ENCODE results near the gene GOLGA6L7. TPM values are rescaled to one million over a fixed set of nuclear protein-coding genes. Genes with fewer than 3 reads are reported as not detected.

GOLGA6L7 gene
- total and polyA plus RNA-seq, 12 donors = not detected

DNA sequence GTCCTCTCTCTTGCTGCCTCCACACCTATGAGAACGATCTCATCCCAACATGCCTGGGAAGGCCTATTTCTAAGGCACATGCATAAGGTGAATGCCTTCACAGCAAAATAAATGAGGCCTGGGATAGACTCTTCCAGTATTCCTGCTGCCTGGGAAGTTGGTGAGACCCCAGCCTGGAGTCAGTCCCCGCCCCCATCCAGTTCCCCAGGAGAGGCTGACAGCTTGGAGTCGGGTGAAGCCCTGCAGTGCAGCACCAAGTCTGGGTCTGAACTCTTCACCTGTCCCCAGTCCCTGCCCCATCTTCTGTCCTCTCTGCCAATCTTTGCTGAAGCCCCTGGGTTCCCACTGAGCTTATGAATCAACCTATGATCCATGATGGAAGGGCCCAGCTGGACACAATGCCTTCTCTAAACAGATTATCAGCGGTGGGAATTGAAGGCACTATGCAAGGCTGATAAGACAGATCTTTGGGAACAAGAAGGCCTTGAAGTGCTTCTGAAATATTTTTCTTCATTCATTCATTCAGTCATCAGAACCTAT lies 27.1 kb upstream of the GOLGA6L7 start:
- 59 to 69% methylated on average over 4 of the region's 4 CpGs for WGBS, 2 donors
- Histone ChIP-seq H3K4me3 (no peak overlapping the region), H3K27ac (no peak overlapping the region), H3K36me3 (no peaks in the 10 kb centered on the region), H3K27me3 (peaks cover 0 to 39% (median 6%) of the 10 kb centered on the region in 7 donors), H3K9me3 (peaks cover 0 to 5% (median 0%) of the 10 kb centered on the region in 11 donors), H3K4me1 (no peaks in the 10 kb centered on the region)
- ATAC-seq = no peak
- DNase-seq = no peak
- intact Hi-C loops (cut with DNase I) = no loop called here
- TF ChIP-seq, protein P1, sequence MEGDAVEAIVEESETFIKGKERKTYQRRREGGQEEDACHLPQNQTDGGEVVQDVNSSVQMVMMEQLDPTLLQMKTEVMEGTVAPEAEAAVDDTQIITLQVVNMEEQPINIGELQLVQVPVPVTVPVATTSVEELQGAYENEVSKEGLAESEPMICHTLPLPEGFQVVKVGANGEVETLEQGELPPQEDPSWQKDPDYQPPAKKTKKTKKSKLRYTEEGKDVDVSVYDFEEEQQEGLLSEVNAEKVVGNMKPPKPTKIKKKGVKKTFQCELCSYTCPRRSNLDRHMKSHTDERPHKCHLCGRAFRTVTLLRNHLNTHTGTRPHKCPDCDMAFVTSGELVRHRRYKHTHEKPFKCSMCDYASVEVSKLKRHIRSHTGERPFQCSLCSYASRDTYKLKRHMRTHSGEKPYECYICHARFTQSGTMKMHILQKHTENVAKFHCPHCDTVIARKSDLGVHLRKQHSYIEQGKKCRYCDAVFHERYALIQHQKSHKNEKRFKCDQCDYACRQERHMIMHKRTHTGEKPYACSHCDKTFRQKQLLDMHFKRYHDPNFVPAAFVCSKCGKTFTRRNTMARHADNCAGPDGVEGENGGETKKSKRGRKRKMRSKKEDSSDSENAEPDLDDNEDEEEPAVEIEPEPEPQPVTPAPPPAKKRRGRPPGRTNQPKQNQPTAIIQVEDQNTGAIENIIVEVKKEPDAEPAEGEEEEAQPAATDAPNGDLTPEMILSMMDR (IDR thresholded peaks at IDR 0.05) = no peak

DNA sequence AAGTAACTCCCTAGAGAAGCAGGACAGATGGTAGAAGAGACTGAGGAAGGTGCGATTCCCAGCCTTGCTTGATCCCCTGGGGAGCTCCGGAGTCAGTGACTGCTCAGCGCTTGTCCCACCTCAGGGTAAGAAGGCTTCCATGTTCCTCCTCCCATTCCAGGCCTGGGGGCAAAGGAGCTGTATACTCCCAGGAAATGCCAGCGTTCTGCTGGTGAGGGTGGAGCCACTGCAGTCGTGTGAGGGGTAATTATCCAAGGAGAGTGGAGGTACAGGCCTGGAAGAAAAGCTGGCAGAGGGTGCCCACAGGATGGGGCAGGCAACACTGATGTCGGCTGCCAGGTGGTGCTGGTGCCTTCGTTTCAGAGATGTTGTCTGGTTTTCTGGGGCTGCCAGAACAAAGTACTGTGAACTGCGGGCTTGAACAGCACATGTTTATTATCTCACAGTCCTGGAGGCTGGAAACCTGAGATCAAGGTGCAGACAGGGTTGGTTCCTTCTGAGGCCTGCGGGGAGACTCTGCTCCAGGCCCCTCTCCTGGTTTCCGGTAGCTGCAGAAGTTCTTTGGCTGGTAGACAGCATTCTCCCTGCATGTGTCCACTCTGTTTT lies 25.2 kb upstream of the GOLGA6L7 start:
- no peak for ATAC-seq
- Histone ChIP-seq H3K36me3 (no peaks in the 10 kb centered on the region), H3K27me3 (peaks cover 0 to 39% (median 6%) of the 10 kb centered on the region in 7 donors), H3K4me1 (no peaks in the 10 kb centered on the region), H3K9me3 (peaks cover 0 to 5% (median 0%) of the 10 kb centered on the region in 11 donors), H3K4me3 (no peak overlapping the region), H3K27ac (no peak overlapping the region)
- TF ChIP-seq, protein P1 (IDR thresholded peaks at IDR 0.05) = no peak
- DNase-seq = no peak
- WGBS, 2 donors = 61 to 73% methylated on average over 10 of the region's 10 CpGs
- intact Hi-C loops (cut with DNase I) = no loop called here

DNA sequence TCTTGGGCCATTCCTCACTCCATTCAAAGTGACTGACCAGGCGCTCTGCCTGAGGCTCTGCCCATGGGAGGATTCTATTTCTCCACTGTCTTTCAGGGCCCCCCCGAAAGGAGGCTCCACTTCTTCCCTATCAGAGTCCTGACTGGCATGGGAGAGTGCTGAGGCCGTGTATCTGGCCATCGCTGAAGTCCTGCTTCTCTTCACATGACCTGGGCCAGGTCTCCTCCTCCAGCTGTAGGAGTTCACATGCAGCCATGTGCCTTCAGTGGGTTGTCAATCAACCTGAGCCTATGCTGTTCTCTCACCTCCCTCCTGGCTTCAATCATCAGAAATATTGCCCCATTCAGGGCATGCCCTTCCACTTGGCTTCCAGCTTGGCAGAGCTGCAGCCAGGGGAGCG lies 24.6 kb upstream of the GOLGA6L7 start:
- no peaks in the 10 kb centered on the region for H3K36me3 ChIP-seq
- H3K27me3 ChIP-seq = peaks cover 0 to 39% (median 6%) of the 10 kb centered on the region in 7 donors
- no peak overlapping the region for H3K27ac ChIP-seq
- H3K4me3 ChIP-seq = no peak overlapping the region
- H3K4me1 ChIP-seq = no peaks in the 10 kb centered on the region
- TF ChIP-seq, protein P1 (IDR thresholded peaks at IDR 0.05) = no peak
- WGBS, 2 donors = 80 to 91% methylated on average over 5 of the region's 5 CpGs
- H3K9me3 ChIP-seq = peaks cover 0 to 5% (median 0%) of the 10 kb centered on the region in 11 donors
- intact Hi-C loops (cut with DNase I) = no loop called here
- ATAC-seq (no peak), DNase-seq (no peak)

DNA sequence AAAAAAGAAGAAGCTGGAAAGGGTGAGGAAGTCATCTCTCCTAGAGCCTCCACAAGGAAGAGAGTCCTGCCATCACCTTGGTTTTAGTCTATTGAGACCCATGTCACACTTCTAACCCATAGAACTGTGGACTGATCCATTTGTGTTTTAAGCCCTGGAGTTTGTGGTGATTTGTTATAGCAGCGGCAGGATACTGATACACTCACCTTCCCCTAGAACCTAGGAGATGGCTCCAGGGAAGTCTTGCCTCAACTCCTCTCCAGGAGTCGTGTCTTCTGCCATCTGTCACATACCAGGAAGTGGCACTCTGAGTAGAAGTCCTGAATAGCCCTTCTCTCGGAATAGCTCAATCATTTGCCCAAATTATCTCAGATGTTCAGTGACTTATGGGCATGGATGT lies 22.7 kb upstream of the GOLGA6L7 start:
- peaks cover 0 to 5% (median 0%) of the 10 kb centered on the region in 11 donors for H3K9me3 ChIP-seq
- peaks cover 0 to 31% (median 0%) of the 10 kb centered on the region in 7 donors for H3K27me3 ChIP-seq
- no peak for DNase-seq
- H3K4me1 ChIP-seq = no peaks in the 10 kb centered on the region
- ATAC-seq = no peak
- 86 to 87% methylated on average over 3 of the region's 3 CpGs for WGBS, 2 donors
- TF ChIP-seq, protein P1 (IDR thresholded peaks at IDR 0.05) = no peak
- H3K4me3 ChIP-seq = no peak overlapping the region
- intact Hi-C loops (cut with DNase I) = no loop called here
- H3K27ac ChIP-seq = no peak overlapping the region
- no peaks in the 10 kb centered on the region for H3K36me3 ChIP-seq

All from heart right ventricle (tissue), 16 donors.